K562 (cell line): Measurements from ENCODE around the gene TNIK. TPM values are rescaled to one million over a fixed set of nuclear protein-coding genes. Genes with fewer than 3 reads are reported as not detected.
A peak's percentile ranks its signal among the peaks of the same experiment; 100 is the strongest.

Experiments used
- CBX1 ChIP-seq: sonication (generic); IDR thresholded peaks from 2 replicates; pipeline ENCODE4 v1.6.1; 2016; ENCODE audit warnings: antibody characterized with exemption, low read depth, mild to moderate bottlenecking
- CREB1 ChIP-seq, 2 experiments: sonication (generic) in 1 of 2; formaldehyde crosslinking in 1 of 2; IDR thresholded peaks; 2 replicates each; pipeline versions ENCODE4 v1.6.1 to v1.8.0; 2012 to 2022; ENCODE audit warnings: inconsistent platforms in 1 of 2, mild to moderate bottlenecking in 1 of 2, missing genetic modification reagents in 1 of 2, moderate library complexity in 1 of 2
- FOS ChIP-seq: IDR thresholded peaks from 3 replicates; pipeline ENCODE4 v1.6.1; 2011; ENCODE audit not compliant: insufficient read length; ENCODE audit errors: extremely low read depth
- GTF2F1 ChIP-seq: IDR thresholded peaks from 2 replicates; pipeline ENCODE4 v1.6.1; 2011; ENCODE audit warnings: low read depth, low read length, improper control_type of control experiment
- HINFP ChIP-seq: fragments of 450-650 bp; conservative IDR thresholded peaks from 2 replicates; pipeline ENCODE4 v1.6.1; 2016; ENCODE audit warnings: missing genetic modification characterization, low read depth, mild to moderate bottlenecking, control low read depth, missing compliant biosample characterization
- MAFK ChIP-seq: IDR thresholded peaks from 2 replicates; pipeline ENCODE4 v1.6.1; 2011; ENCODE audit warnings: low read length, improper control_type of control experiment
- MCM7 ChIP-seq, 2 experiments: fragments of 450-650 bp; IDR thresholded peaks; 2 replicates each; pipeline ENCODE4 v1.6.1; 2016 to 2018
- MECOM ChIP-seq: fragments of 250-450 bp; sonication (Bioruptor Pico); IDR thresholded peaks from 2 replicates; pipeline ENCODE4 v1.8.0; 2022; ENCODE audit warnings: inconsistent platforms
- MED1 ChIP-seq: sonication (generic); formaldehyde crosslinking; IDR thresholded peaks from 2 replicates; pipeline ENCODE4 v1.8.1; 2023; ENCODE audit warnings: missing genetic modification reagents, borderline replicate concordance
- MEIS2 ChIP-seq: fragments of 450-650 bp; IDR thresholded peaks from 2 replicates; pipeline ENCODE4 v1.6.1; 2014; ENCODE audit warnings: mild to moderate bottlenecking; ENCODE audit not compliant: partially characterized antibody
- NCOA2 ChIP-seq, 2 experiments: fragments of 450-650 bp; IDR thresholded peaks; 2 replicates each; pipeline ENCODE4 v1.6.1; 2018; ENCODE audit warnings: mild to moderate bottlenecking in 2 of 2, moderate library complexity in 1 of 2; ENCODE audit not compliant: partially characterized antibody in 2 of 2
- NFIC ChIP-seq: fragments of 450-650 bp; IDR thresholded peaks from 2 replicates; pipeline ENCODE4 v1.6.1; 2017; ENCODE audit warnings: mild to moderate bottlenecking, inconsistent platforms
- NR3C1 ChIP-seq: sonication (generic); formaldehyde crosslinking; IDR thresholded peaks from 2 replicates; pipeline ENCODE4 v1.8.1; 2022; ENCODE audit warnings: missing genetic modification reagents
- POLR2AphosphoS2 ChIP-seq: IDR thresholded peaks from 2 replicates; pipeline ENCODE4 v1.6.1; 2012; ENCODE audit warnings: low read length, improper control_type of control experiment
- RBM15 ChIP-seq: fragments of 200-400 bp; formaldehyde crosslinking; IDR thresholded peaks from 2 replicates; pipeline ENCODE4 v1.6.1; 2018; ENCODE audit warnings: mild to moderate bottlenecking, low read length, moderate library complexity; ENCODE audit not compliant: insufficient read depth
- RBM22 ChIP-seq: fragments of 200-400 bp; formaldehyde crosslinking; IDR thresholded peaks from 2 replicates; pipeline ENCODE4 v1.6.1; 2018; ENCODE audit warnings: low read length, low read depth; ENCODE audit not compliant: poor library complexity, severe bottlenecking
- SIRT6 ChIP-seq: IDR thresholded peaks from one replicate; pipeline ENCODE4 v1.6.1; 2012; ENCODE audit warnings: low read depth, mild to moderate bottlenecking, control low read depth, inconsistent platforms, low read length, moderate library complexity
- TRIM24 ChIP-seq, 2 experiments: fragments of 450-650 bp; IDR thresholded peaks; 2 replicates each; pipeline ENCODE4 v1.6.1; 2016
- ZBTB17 ChIP-seq: fragments of 450-650 bp; formaldehyde crosslinking; IDR thresholded peaks from 2 replicates; pipeline ENCODE4 v1.4.0; 2020; ENCODE audit warnings: mild to moderate bottlenecking
- ZNF121 ChIP-seq: sonication (generic); formaldehyde crosslinking; conservative IDR thresholded peaks from 2 replicates; pipeline ENCODE4 v1.8.0; 2022; ENCODE audit warnings: missing genetic modification reagents
- ZNF175 ChIP-seq: fragments of 200-800 bp; sonication (Bioruptor generic); IDR thresholded peaks from 2 replicates; pipeline ENCODE4 v1.6.1; 2016; ENCODE audit warnings: low read depth, mild to moderate bottlenecking, missing genetic modification characterization, missing compliant biosample characterization
- ZNF232 ChIP-seq: sonication (generic); formaldehyde crosslinking; IDR thresholded peaks from 2 replicates; pipeline ENCODE4 v1.8.0; 2022; ENCODE audit warnings: mild to moderate bottlenecking, missing genetic modification reagents
- polyA plus RNA-seq, 8 experiments: library from polyadenylated mRNA; depleted of rRNA in 4 of 8; stranded (reverse) in 5 of 8; unstranded in 3 of 8; fragments of >200 nt; fragmentation: Nextera tagmentation in 2 of 8; fragmentation: Illumina TruSeq in 1 of 8; extraction: Ambion mirVana in 2 of 8; extraction: Trizol in 1 of 8; gene quantifications; 2 replicates each; pipeline versions ENCODE4 v1.2.1 to v1.2.3, GENCODE V29; 2011 to 2014; ENCODE audit warnings: inconsistent platforms in 1 of 8, missing spikeins in 1 of 8
- total RNA-seq, 7 experiments: library from RNA; depleted of rRNA in 6 of 7; stranded (reverse); fragments of >200 nt in 6 of 7; fragmentation: Illumina TruSeq in 2 of 7; extraction: Trizol in 2 of 7; gene quantifications; 2 replicates each; pipeline versions ENCODE4 v1.2.1 to v1.2.3, GENCODE V29; 2011 to 2021; ENCODE audit warnings: low replicate concordance in 1 of 7
- TF ChIP-seq, protein P1 (sequence below), 2 experiments: IDR thresholded peaks in 1 of 2; conservative IDR thresholded peaks in 1 of 2; 2 replicates each; pipeline ENCODE4 v1.6.1; 2016; ENCODE audit warnings: low read depth in 2 of 2, mild to moderate bottlenecking in 1 of 2, missing compliant biosample characterization in 1 of 2, missing genetic modification characterization in 1 of 2, moderate library complexity in 1 of 2
- TF ChIP-seq, protein P2 (sequence below): fragments of 250-450 bp; sonication (Bioruptor Pico); IDR thresholded peaks from 2 replicates; pipeline ENCODE4 v1.4.0; 2020

TNIK gene
- total and polyA plus RNA-seq, 9 of the 15 experiments (the other 6 are each of a cell fraction or from before 2014, with no cell fraction given), result 6.6 to 39.0 (median 24.7) TPM

DNA sequence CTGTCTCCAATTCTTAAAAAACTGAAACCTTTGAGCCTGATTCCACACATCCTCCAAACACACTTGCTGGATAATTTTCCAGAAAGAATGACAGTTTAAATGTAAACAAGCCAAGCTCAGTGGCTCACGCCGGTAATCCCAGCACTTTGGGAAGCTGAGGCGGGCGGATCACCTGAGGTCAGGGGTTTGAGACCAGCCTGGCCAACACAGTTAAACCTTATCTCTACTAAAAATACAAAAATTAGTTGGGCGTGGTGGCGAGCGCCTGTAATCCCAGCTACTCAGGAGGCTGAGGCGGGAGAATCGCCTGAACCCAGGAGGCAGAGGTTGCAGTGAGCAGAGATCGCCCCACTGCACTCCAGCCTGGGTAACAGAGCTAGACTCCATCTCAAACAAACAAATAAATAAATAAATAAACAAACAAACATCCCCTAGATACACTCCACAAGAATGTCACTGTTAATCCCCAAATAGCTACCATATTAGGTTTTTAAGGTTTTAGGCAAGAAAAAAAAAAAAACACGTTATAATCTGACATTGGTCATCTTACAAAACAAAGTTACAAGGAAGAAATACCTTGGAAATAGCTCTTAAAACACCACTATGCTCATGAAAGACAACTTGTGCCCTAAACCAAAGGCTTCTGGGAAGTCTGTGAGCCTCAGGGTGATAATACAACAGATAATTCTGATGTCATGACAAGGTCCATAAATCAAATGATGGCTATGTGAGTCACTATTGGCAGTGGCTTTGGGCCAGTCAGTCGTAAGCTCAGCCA, 13.2 kb downstream of the TNIK start (continued):
- TF ChIP-seq ZNF232 (CRISPR knock-in tag) (no peak), POLR2AphosphoS2 (no peak), CBX1 (no peak; the same call in 1 of the 2 replicates), ZNF121 (CRISPR knock-in tag) (no peak), FOS (peak; percentile 74), ZNF175 (CRISPR knock-in tag) (peak; percentile 96), MEIS2 (peak; percentile 100), HINFP (tag) (0 out of 2 replicates have a peak, but pooled peaks have one; percentile 13), MAFK (no peak), SIRT6 (no peak), MECOM (CRISPR knock-in tag) (peak; percentile 83; the same call in 1 of the 2 replicates), RBM15 (no peak), MED1 (no peak), GTF2F1 (no peak), RBM22 (no peak), NCOA2 (IDR thresholded peaks at IDR 0.05; ENCODE audit: partially characterized antibody in 2 of 2) (peak in 1 of 2 experiments; percentile 60), NFIC (peak; percentile 79), NR3C1 (CRISPR knock-in tag) (no peak), ZBTB17 (CRISPR knock-in tag) (0 out of 2 replicates have a peak, but pooled peaks have one; percentile 48), TRIM24 (IDR thresholded peaks at IDR 0.05) (peak; percentile 91 to 93), CREB1 (IDR thresholded peaks at IDR 0.05) (peak; percentile 20; the same call in 1 of the 2 replicates), CREB1 (CRISPR knock-in tag; IDR thresholded peaks at IDR 0.05) (peak; percentile 54; the same call in 1 of the 2 replicates), MCM7 (IDR thresholded peaks at IDR 0.05) (no peak)
- TF ChIP-seq, protein P1, sequence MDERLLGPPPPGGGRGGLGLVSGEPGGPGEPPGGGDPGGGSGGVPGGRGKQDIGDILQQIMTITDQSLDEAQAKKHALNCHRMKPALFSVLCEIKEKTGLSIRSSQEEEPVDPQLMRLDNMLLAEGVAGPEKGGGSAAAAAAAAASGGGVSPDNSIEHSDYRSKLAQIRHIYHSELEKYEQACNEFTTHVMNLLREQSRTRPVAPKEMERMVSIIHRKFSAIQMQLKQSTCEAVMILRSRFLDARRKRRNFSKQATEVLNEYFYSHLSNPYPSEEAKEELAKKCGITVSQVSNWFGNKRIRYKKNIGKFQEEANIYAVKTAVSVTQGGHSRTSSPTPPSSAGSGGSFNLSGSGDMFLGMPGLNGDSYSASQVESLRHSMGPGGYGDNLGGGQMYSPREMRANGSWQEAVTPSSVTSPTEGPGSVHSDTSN (CRISPR knock-in tag; IDR thresholded peaks at IDR 0.05; ENCODE audit: low read depth), result peak; percentile 47
- TF ChIP-seq, protein P1 (tag; conservative IDR thresholded peaks at IDR 0.05; ENCODE audit: low read depth), result peak; percentile 98
- TF ChIP-seq, protein P2, sequence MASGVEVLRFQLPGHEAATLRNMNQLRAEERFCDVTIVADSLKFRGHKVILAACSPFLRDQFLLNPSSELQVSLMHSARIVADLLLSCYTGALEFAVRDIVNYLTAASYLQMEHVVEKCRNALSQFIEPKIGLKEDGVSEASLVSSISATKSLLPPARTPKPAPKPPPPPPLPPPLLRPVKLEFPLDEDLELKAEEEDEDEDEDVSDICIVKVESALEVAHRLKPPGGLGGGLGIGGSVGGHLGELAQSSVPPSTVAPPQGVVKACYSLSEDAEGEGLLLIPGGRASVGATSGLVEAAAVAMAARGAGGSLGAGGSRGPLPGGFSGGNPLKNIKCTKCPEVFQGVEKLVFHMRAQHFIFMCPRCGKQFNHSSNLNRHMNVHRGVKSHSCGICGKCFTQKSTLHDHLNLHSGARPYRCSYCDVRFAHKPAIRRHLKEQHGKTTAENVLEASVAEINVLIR, result peak; percentile 34; the same call in 1 of the 2 replicates
